GM12875 (cell line): ENCODE results near the gene RYR1.

Source experiments
- H3K4me3 ChIP-seq: one replicate; pipeline ENCODE4 v1.5.1; 2011; ENCODE audit warnings: low read depth, low read length, control low read depth
- CTCF ChIP-seq: IDR thresholded peaks from 2 replicates; pipeline ENCODE4 v1.5.1; 2011; ENCODE audit warnings: low read depth, mild to moderate bottlenecking, control low read depth, inconsistent platforms, low read length, moderate library complexity, borderline replicate concordance; ENCODE audit not compliant: insufficient read depth

RYR1 gene

GRCh38 chr19:38500450-38500849 lies 67.0 kb downstream of the RYR1 start:
- H3K4me3 ChIP-seq = no peak overlapping the region
- no peak for TF ChIP-seq CTCF

- no peak for TF ChIP-seq CTCF
- no peak overlapping the region for H3K4me3 ChIP-seq
Observed at GRCh38 chr19:38502410-38503076, 69.1 kb downstream of the RYR1 start.

- H3K4me3 ChIP-seq = no peak overlapping the region
- no peak for TF ChIP-seq CTCF
Observed at GRCh38 chr19:38503077-38503410, 69.6 kb downstream of the RYR1 start.

- TF ChIP-seq CTCF = no peak
Observed at GRCh38 chr19:38505958-38506357, 72.5 kb downstream of the RYR1 start.

GRCh38 chr19:38506375-38506722 lies 72.9 kb downstream of the RYR1 start:
- H3K4me3 ChIP-seq = no peak overlapping the region
- no peak for TF ChIP-seq CTCF

More at GRCh38 chr19:38505958-38506357, 72.5 kb downstream of the RYR1 start:
- no peak overlapping the region for H3K4me3 ChIP-seq

- TF ChIP-seq CTCF = no peak
- no peak overlapping the region for H3K4me3 ChIP-seq
Observed at GRCh38 chr19:38506723-38507550, 73.4 kb downstream of the RYR1 start.
